GM18517 (cell line): ENCODE measurements around the gene EXD1.
"Not testable (repeated sequence)": the region's sequence is repeated elsewhere in the genome, so short reads cannot be mapped to it uniquely, and the experiment has no call there.

Experiments used
- ATAC-seq: cut with Tn5 transposase; IDR thresholded peaks from one replicate; pipeline ENCODE4 v1.9.1; 2021; ENCODE audit warnings: mild to moderate bottlenecking, moderate library complexity; ENCODE audit not compliant: unreplicated experiment

EXD1 gene

GRCh38 chr15:41150279-41150678, 80.3 kb downstream of the EXD1 start:
- ATAC-seq, result no peak

- no peak for ATAC-seq
These were observed 82.5 kb downstream of the EXD1 start for GRCh38 chr15:41148065-41148464.

GRCh38 chr15:41139619-41140018, 90.9 kb downstream of the EXD1 start:
- ATAC-seq, result no peak

- not testable (repeated sequence) for ATAC-seq
These were observed 91.4 kb downstream of the EXD1 start for GRCh38 chr15:41139112-41139511.

GRCh38 chr15:41135580-41135979, 95.0 kb downstream of the EXD1 start:
- ATAC-seq, result not testable (repeated sequence)

- ATAC-seq, result no peak
These were observed 97.1 kb downstream of the EXD1 start for GRCh38 chr15:41133454-41133853.
